GM18519 (cell line): ENCODE measurements around the gene DCUN1D4.

ENCODE experiments used
- ATAC-seq: cut with Tn5 transposase; IDR thresholded peaks from one replicate; pipeline ENCODE4 v1.9.1; 2021; ENCODE audit warnings: mild to moderate bottlenecking, moderate library complexity; ENCODE audit not compliant: unreplicated experiment, low FRiP score

Gene DCUN1D4

DNA sequence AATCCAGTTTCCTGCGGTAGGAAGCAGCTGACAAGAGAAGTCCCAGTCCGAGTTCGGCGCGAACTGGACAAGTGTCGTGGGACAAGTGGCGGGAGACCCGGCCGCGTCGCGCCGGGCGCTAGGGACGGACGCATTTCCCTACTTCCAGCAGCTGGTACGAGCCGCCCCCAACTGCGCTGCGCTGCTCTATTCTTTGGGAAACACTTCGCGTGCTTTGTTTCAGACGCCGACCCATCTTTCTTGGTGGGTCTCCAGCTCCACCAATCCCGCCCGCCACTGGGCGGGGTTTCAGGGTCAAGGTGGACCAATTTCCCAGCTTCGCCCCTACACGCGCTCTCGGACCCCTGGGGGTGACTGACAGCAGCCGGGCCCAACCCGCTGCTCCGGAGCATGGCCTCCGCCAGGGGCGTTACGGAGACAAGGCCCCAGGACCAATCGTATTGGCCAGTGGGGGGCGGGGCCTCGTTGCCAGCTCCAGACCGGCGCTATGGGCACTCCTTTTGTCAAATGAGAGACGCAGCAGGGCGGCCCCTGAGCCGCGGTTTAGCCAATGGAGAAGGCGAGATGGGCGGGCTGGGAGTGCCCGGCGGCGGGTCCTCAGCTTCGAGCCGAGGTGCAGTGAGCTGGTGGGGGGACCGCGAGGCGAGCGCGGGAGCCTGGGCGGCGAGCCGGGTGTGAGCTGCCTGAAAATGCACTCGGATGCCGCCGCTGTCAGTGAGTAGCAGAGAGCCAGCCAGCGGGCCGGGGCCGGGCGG lies at the start of gene DCUN1D4:
Gene DCUN1D4 (plus strand): TSS at position 600 of the 755 bp plus-strand sequence. CDS start 90 bp downstream, at position 690.
- peak; percentile 94 for ATAC-seq

DNA sequence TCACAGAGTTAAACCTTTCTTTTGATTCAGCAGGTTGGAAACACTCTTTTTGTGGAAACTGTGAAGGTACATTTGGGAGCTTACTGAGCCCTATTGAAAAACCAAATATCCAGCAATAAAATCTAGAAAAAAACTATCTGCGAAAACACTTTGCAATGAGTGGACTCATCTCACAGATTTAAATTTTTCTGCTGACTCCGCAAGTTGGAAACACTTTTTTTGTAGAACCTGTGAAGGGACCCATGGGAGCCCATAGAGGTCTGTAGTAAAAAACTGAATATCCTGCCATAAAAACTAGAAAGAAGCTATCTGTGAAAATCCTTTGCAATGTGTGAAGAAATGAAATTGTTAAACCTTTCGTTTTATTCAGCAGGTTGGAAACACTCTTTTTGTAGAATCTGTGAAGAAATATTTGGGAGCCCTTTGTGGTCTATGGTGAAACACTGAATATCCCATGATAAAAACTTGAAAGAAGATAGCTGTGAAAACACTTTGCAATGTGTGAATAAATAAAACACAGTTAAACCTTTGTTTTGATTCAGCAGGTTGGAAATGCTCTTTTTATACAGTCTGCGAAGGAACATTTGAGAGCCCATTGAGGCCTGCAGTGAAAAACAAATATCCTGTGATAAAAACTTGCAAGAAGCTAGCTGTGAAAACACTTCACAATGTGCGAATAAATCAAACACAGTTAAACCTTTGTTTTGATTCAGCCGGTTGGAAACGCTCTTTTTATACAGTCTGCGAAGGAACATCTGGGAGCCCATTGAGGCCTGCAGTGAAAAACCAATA lies 22.3 kb upstream of the DCUN1D4 start:
- no peak for ATAC-seq

DNA sequence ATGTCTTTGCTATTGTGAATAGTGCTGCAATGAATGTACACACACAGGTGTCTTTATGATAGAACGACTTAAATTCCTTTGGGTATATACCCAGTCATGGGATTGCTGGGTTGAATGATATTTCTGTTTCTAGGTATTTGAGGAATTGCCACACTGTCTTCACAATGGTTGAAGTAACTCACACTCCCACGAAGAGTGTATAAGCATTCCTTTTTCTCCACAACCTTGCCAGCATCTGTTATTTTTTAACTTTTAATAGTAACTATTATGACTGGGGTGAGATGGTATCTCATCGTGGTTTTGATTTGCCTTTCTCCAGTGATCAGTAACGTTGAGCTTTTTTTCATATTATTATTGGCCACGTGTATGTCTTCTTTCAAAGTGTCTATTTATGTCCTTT lies 17.6 kb upstream of the DCUN1D4 start:
- no peak for ATAC-seq

DNA sequence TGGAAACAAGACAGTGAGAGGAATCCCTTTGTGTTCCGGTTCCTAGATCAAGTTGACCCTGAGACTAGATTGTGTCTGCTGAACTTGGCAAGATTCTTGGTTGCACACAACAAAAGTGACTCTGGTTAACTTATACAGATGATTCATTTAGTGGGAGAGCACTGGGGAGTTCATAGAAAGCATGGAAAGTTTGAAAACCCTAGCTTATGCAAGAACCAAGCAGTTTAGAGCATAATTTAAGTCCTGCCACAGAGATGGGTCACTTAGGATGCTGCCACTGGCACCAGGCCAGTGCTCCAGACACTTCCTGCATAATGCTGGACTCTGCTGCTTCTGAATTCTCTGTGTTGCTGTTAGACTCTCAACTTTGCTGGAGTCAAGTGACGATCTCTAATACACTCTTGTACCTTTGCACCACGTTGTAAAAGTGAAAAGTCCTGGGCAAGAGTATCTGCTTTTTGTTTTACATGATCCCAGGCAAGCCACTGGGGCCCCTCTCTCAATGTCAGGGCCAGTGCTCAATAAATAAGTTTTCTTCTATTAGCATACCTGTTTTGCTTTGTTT lies 12.7 kb upstream of the DCUN1D4 start:
- no peak for ATAC-seq

DNA sequence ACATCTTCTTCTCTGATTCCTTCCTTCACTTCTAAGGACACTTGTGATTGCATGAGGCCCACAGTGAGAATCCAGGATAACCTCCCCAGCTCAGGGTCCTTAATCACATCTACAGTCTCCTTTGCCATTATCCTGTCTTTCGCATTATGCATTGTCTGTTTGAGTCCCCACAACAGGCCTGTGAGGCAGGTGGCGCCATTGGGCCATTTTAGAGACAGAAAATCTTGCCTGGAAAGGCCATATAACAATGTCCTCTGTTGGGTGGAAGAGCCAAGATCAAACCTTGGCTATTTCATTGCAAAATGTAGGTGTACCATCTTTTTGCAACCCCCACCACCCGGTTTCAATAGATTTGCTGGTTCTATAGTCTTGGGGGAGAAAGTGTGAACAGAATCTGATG lies 11.8 kb upstream of the DCUN1D4 start:
- ATAC-seq, result peak; percentile 71

DNA sequence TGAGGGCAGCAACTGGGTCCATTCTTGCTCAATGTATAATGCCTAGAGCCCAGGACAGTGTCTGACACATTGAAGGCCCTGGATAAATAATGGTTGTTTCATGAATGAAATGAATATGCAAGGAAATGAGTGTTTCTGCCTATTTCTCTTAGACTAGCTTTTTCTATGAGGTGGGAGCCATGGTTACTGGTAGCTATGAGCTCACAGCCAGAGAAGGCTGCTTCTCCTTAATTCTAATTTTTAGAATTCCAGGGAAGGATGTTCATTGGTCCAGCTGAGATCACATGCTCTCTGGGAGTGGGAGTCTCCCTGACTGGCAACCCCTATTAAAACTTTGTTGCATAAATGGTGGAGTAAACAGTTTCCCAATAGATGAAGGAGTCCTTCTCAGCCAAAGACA lies 9.7 kb upstream of the DCUN1D4 start:
- ATAC-seq, result no peak

DNA sequence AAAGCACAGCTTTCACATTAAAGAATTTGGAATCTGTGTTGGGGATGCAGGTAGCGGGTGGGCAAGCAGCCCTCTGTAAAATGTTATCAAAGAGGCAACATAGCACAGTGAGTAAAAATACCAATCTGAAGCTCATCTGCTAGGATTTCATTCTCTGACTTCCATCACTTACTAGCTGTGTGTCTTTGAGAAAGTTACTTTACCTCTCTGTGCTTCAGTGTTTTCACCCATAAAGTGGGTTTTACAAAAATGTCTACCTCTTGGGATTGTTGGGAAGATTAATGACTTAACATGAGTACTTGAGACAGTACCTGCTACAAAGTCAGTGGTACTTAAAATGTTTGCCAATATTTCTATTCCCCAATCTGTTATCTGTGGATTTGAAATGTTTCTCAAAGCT lies 7.9 kb upstream of the DCUN1D4 start:
- no peak for ATAC-seq

DNA sequence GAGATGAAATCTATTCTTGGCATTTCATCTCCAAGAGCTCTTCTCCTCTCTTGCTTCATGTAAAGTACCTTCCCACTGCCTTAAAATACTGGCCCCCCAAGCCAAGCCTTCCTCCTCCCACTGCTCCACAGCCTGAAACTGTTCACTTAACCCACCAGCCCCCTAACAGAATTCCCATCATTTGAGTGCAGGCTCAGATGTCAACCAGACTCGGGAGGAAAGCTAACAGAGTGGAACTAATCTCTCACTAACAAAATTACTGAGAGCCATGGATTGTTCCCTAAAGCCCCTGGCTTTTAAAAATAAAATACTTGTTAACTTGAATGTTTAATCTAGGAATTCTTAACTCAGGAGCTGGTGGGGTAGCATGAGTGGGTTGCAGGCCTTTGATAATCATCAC lies 7.1 kb upstream of the DCUN1D4 start:
- ATAC-seq, result no peak

DNA sequence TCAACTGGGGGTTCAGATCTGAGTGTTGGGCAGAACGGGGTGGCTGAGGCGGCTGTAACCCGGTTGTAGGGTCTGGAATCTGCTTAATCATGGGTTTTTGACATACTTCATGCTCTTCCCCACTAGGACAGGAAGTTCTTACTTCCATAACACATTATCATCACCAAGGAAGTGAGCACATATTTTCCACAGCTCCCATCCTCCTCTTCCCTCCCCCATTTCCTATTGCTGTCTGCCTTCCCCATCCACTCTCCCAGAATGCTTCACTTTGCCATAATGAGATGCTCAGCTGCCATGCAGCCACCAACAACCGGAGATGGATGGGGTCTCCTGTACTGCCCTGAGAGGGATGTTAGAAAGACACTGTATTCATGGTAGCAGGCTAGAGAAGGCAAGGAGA lies 6.4 kb upstream of the DCUN1D4 start:
- ATAC-seq, result no peak

DNA sequence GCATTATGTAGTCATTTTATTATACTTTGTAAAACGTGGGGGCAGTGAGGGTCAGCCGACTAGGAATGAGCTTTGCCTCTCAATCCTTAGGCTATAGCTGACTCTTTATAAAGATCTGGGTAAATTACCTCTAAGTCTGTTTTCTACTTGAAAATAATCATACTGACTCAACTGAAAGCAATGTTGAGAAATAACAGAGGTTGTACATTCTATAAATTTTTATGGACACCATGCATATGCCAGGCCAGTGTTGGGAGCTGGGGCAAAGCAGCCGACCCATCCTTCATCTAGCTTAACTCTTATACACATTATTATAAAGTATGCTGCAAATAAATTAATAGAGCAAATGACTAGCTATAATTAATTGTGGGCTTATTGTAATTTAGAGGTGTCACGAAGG lies 2.2 kb upstream of the DCUN1D4 start:
- ATAC-seq, result no peak

DNA sequence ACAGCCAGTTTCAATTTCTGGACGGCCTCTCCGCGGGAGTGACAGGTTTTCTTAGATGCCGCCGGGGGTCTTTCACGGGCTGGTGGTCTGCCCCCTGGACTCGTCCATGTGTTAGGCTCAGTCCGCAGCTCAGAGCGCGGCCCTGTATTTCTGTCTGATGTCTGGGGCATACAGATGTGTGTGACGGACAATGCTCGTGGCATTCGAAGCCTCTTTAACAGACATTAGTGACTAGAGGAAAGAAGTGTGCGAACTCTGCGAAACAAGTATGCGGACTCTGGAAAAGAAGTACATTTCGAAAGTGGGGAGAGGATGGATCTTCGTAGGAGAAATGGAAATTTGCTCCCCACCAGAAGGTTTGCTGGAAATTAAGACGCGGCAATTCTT lies 793 bp upstream of the DCUN1D4 start:
- ATAC-seq, result no peak

DNA sequence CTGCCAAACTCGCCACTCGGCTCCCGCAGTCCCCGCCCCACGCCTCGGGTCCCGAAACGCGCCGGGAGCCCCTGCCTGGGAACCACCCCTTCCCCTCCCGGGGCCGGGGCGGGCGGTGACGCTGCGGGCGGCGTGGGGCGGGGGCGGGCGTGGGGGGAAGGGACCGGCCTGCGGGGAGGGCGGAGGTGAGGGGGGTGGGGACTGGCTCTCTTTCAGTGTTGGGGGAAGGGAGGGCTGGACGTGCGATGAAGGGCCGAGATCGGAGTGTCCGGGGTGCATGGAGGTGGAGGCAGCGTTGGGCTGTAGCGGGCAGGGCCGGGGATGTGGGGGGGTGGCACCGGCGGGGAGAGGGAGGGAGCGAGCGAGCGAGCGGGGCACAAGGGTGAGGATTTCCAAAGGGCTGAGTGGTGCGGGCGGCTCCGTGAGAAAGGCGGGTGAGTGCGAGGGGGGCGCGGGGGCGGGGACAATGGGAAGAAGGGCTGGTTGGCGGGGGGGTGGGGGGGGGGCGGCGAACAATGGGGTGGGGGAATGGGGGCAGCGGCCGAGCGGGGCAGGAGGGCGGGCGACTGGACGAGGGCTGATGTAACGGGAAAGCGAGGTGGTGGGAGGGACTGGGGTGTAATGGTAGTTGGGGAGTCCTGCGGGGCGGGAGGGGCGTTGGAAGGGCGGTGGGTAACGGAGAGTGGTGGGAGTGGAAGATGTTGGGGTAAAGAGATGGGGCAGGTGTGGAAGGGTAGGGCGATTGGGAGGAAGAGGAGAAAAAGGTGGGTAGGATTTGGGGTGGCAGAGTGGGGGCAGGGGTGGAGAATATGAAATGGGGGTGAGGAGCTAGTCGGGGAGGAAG lies 578 bp downstream of the DCUN1D4 start:
- ATAC-seq, result peak; percentile 13

DNA sequence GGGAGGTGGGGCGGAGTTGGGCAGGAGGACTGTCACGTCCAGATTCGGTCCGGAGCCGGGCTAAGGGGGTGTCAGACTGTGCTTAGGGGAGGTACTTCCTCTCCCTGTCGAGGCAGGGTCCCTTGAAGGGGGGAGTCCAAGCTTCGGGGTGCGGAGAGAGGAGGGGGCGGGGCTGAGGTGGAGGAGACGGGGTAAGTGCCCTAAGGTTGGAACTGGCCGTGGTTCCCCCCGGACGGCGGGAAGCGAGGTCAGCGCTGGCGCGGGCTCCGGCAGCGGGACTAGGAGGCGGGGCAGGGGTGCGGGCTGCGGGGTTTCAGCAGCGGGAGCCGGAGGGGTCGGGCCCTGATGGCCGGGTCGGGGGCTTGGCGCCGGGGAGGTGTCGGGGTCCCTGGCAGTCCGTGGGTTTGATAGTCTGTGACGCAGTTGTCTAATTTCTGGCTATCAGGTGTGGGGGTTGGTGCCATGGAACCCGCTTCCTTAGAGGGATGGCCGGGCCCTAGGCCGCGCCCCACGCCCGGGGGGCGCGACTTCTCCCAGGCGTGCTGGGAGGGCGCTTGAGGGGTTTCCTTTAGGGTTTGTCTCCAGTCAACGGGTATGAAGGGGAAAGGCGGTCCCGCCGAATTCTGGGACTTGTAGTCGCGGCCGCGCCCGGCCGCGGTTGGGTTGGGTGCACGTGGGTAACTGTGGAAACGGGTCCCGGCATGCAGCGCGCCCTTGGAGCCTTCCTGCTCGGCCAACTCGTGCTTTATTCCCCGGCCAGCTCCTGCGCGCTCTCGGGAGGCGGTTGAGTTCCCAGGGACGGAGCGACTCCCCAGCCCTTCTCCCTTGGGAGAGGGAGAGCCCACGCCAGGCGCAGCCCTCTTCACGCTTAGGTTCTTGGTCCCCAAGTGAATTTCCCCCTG lies 1.5 kb downstream of the DCUN1D4 start:
- peak; percentile 33 for ATAC-seq

DNA sequence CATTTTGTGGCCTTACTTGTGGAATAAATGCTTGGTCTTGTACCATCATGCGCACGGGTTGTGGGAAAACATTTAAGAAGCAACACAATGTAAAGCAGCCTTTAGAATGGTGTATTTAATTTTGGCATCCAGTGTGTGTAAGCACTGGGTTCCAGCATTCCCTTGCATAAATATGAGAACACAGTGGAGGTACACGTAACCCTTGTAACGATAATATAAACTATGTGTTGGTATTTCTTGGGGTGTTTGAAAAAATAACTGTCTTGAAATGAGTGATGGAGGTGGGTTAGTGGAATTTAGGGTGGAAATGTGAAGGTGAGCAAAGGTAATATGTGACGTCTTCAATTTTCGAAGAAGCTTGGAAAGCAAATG lies 2.1 kb downstream of the DCUN1D4 start:
- no peak for ATAC-seq

DNA sequence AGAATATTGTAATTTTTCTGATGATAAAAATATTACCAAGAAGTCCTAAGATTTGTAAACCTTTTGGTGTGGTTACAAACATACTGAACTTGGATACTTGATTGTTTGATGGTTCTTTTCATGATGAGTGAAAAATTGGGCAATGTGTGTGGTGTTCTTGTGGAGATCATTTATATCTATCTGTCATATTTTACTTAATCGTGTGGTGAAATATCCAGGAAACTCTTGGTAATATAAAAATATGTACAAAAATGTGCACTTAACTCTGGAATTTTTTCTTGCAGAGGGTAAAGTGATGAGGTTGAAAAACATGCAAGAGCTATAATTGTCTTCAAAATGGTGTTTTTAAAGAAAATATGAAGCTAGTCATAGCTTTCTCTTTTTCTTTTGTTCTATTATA lies 2.8 kb downstream of the DCUN1D4 start:
- no peak for ATAC-seq

DNA sequence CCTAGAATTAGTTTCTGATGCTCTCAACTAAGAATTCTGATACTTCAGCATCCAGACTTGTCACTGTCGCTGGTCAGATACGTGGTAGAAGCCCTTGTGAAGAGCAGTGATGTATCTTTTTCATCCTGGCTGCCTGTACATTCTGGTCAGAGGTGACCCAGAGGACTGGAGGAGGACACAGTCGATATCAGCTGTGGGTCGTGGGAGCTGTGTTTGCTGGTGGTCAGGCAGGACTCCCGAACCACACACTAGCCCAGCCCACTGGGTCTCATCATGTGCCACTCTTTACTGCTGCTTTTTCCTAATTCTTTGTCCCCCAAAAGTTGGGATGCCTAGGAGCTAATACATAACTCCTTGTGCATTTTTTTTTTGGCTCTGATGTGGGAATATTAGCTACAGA lies 6.5 kb downstream of the DCUN1D4 start:
- no peak for ATAC-seq

DNA sequence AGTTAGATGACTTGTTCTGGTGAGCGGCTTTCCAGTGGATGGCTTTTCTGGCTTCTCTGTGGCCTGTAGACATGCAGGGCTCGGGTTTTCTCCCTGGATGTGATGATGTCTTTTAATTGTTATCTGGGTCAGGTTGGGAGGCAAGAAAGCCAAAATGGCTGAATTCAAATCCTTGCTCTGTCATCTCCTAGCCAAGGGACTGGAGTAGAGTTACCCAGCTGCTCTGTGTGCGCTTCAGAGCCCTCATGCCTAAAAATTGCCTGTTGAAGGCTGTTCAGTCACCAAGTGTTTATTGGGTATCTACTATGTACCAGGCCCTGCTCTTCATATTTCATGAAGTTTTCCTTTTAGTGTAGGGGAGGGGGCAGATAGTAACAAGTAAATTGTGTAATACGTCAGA lies 7.3 kb downstream of the DCUN1D4 start:
- no peak for ATAC-seq

DNA sequence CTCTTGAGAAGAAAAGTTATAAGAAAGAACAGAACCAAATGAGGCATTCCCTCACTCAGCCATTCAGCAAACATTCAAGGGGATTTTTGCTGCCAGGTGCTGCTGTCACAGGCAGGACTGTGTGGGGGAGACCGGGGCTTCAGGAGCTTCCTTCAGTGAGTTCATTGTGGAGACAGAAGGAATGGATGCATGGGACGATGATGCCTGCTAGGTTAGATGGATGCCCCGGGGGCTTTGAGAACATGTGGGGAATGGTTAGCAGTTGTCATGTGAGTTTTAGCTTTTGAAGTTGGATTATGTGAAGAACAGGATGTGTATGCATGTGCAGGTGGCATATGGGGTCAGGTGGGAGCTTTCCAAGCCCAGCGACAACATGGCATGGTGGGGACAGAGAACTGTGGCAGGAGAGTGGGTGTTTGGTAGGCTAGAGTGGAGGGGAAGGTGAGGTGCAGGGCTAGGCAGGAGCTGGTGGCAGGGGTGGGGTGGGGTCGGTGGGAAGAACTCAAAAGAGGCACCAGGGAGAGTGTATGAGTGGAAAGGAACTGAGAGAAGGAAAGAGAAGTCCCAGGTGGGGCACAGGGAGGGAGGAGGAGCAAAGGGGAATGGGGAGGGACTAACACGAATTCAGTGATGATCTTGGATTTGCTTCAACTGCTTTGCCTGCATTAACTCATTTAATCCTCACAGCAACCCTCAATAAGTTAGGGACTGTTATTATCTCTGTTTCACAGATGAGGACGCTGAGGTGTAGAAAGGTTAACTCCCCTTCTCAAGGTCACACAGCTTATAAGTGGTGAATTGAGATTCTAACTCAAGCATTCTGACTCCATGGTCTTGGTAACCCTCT lies 8.4 kb downstream of the DCUN1D4 start:
- ATAC-seq, result no peak

DNA sequence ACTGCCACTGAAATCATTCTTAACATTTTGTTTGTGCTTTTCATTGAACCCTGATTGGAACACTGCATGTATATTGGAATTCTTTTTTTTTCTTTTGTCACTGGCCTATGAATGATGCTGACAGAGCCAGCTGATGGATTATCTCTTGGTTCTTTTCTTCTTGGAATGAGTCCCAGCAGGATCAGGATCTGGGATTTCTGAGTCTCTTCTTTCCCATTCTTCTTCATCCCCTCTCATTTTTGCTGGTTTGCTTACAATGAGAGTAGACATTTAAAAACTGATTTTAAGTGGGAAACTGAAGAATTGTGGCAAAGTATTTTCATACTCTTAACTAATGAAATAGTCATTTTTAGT lies 9.0 kb downstream of the DCUN1D4 start:
- no peak for ATAC-seq
